ENCODE results near the gene MTMR1. TPM values are rescaled to one million over a fixed set of nuclear protein-coding genes. Genes with fewer than 3 reads are reported as not detected.

MTMR1 gene
- total RNA-seq = 10 to 100 TPM; 27.9 to 40.1 (median 32.0) TPM

DNA sequence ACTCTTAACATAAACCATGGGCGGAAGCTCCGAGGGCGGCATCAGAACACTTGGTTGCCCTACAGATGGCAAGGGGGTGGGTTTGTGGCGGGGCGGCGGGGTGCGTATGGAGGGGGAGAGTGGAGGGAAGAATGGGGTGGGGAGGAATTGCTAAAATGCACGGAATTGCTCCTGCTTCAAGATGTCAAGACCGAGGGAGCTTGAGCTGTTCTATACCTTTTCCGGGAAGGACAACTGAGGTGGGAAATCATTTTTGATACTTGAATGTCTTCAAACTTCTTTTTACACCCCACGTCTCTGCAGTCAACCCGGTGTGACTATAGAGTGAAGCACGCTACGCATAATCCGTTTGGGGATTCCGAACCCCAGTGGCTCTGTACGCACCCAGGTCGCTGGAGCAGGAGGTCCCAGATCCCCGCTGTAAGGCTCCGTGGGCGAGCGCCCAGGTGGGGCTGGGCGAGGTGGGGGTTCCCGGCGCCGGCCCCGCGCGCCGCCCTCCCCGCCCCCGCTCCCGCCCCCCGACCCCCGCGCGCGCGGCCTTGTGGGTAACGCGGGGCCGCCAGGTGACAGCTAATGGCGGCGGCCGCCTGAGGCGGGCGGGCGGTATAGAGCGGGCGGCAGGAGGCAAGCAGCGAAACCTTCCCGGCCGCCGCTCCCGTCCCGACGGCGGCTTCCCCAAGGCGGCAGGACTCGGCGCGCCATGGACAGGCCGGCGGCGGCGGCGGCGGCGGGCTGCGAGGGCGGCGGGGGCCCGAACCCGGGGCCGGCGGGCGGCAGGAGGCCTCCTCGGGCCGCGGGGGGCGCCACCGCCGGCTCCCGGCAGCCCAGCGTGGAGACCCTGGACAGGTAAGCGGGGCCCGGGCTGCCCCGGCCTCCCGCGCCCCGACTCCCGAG, at the start of gene MTMR1:
Gene MTMR1 (plus strand): TSS at position 566 of the 894 bp plus-strand sequence. CDS start 135 bp downstream, at position 701.
- Histone ChIP-seq H3K27ac (peak within 1 kb of the TSS; percentile 91 to 99 (median 94)), H3K9me3 (peaks cover 0 to 8% (median 6%) of the 10 kb centered on the region in 3 donors), H3K4me3 (peak within 1 kb of the TSS; percentile 44 to 74 (median 60)), H3K4me1 (peaks cover 0 to 46% (median 3%) of the 10 kb centered on the region in 3 donors), H3K36me3 (no peaks in the 10 kb centered on the region), H3K27me3 (no peaks in the 10 kb centered on the region)
- no peak for DNase-seq
- WGBS, 2 donors = 0 to 49% methylated on average over 4 to 17 of the region's 92 CpGs
- TF ChIP-seq, protein P1, sequence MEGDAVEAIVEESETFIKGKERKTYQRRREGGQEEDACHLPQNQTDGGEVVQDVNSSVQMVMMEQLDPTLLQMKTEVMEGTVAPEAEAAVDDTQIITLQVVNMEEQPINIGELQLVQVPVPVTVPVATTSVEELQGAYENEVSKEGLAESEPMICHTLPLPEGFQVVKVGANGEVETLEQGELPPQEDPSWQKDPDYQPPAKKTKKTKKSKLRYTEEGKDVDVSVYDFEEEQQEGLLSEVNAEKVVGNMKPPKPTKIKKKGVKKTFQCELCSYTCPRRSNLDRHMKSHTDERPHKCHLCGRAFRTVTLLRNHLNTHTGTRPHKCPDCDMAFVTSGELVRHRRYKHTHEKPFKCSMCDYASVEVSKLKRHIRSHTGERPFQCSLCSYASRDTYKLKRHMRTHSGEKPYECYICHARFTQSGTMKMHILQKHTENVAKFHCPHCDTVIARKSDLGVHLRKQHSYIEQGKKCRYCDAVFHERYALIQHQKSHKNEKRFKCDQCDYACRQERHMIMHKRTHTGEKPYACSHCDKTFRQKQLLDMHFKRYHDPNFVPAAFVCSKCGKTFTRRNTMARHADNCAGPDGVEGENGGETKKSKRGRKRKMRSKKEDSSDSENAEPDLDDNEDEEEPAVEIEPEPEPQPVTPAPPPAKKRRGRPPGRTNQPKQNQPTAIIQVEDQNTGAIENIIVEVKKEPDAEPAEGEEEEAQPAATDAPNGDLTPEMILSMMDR (IDR thresholded peaks at IDR 0.05) = no peak
- TF ChIP-seq POLR2A (IDR thresholded peaks at IDR 0.05) = no peak
- intact Hi-C loops (cut with DNase I) = no loop called here

DNA sequence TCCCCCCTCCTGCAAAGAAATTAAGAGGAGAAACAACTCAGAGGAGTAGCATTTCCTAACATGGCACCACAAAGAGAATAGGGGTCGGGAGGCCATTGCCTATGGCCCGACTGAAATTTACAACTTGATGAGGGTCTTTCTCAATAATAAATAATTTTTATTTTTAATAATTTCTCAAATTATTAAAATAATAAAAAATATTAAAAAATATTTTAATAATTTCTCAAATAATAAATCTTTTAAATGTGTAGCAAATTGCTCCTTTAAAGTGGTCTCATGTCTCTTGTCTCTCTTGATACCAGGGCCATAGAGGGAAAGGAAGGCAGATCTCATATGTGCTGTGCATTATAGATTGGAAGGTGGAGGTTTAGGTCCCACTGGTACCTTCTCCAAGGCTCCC, 49.2 kb upstream of the MTMR1 start:
- Histone ChIP-seq H3K4me3 (no peak overlapping the region), H3K4me1 (peaks cover 0 to 9% (median 0%) of the 10 kb centered on the region in 3 donors), H3K9me3 (no peaks in the 10 kb centered on the region), H3K27ac (no peak overlapping the region), H3K36me3 (peaks cover 0 to 68% (median 4%) of the 10 kb centered on the region in 3 donors), H3K27me3 (no peaks in the 10 kb centered on the region)
- DNase-seq = no peak
- intact Hi-C loops (cut with DNase I) = no loop called here
- TF ChIP-seq, protein P1 (IDR thresholded peaks at IDR 0.05) = no peak
- TF ChIP-seq POLR2A (IDR thresholded peaks at IDR 0.05) = no peak
- 81 to 87% methylated on average over 2 of the region's 2 CpGs for WGBS, 2 donors

DNA sequence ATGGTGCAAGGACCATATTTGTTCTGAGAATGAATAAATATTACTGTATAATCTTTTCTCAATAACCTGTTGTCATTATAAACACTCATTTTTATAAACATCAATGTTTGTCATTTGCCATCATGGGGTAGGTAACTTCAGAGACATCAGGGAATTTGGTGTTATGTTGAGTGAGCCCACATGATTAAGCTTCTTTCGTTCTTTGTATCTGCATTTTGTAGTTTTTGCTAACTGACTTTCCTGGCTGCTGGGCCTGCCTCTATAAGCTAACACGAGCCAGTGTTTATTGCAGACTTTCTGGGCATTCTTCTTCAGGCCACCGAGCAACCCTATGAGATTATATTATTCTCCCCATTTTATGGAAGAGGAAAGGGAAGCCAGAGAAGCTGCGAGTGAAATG, 48.8 kb upstream of the MTMR1 start:
- TF ChIP-seq POLR2A (IDR thresholded peaks at IDR 0.05) = no peak
- TF ChIP-seq, protein P1 (IDR thresholded peaks at IDR 0.05) = no peak
- H3K27ac ChIP-seq = no peak overlapping the region
- no peak overlapping the region for H3K4me3 ChIP-seq
- H3K36me3 ChIP-seq = peaks cover 0 to 63% (median 4%) of the 10 kb centered on the region in 3 donors
- peaks cover 0 to 13% (median 0%) of the 10 kb centered on the region in 3 donors for H3K4me1 ChIP-seq
- WGBS, 2 donors = 59 to 95% methylated on average over 2 to 4 of the region's 4 CpGs
- no peaks in the 10 kb centered on the region for H3K27me3 ChIP-seq
- DNase-seq = no peak
- no peaks in the 10 kb centered on the region for H3K9me3 ChIP-seq
- intact Hi-C loops (cut with DNase I) = no loop called here

DNA sequence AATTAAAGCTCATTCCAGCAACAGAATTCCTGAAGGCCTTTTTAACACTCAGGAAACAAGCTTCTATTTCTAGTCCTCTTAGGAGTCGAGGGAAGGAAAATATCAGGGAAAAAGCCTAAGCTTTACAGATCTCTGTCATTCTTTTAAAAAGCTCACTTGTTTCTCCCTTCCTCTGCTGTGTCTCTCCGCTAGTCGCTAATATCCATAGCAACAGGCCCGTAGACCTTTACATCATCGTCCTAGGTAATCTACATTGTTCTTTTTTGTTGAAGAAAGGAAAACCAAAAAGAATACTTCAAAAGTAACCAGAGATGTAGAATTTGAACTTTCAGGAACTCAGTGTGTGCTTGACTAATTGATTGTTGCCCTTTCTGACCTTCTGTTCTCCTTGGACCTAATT, 45.9 kb upstream of the MTMR1 start:
- no peak overlapping the region for H3K4me3 ChIP-seq
- no peaks in the 10 kb centered on the region for H3K27me3 ChIP-seq
- 87 to 90% methylated on average over 5 of the region's 5 CpGs for WGBS, 2 donors
- DNase-seq = no peak
- no peak overlapping the region for H3K27ac ChIP-seq
- peaks cover 0 to 54% (median 0%) of the 10 kb centered on the region in 3 donors for H3K36me3 ChIP-seq
- no peaks in the 10 kb centered on the region for H3K9me3 ChIP-seq
- peaks cover 0 to 15% (median 0%) of the 10 kb centered on the region in 3 donors for H3K4me1 ChIP-seq
- intact Hi-C loops (cut with DNase I) = no loop called here
- TF ChIP-seq, protein P1 (IDR thresholded peaks at IDR 0.05) = no peak
- no peak for TF ChIP-seq POLR2A (IDR thresholded peaks at IDR 0.05)

DNA sequence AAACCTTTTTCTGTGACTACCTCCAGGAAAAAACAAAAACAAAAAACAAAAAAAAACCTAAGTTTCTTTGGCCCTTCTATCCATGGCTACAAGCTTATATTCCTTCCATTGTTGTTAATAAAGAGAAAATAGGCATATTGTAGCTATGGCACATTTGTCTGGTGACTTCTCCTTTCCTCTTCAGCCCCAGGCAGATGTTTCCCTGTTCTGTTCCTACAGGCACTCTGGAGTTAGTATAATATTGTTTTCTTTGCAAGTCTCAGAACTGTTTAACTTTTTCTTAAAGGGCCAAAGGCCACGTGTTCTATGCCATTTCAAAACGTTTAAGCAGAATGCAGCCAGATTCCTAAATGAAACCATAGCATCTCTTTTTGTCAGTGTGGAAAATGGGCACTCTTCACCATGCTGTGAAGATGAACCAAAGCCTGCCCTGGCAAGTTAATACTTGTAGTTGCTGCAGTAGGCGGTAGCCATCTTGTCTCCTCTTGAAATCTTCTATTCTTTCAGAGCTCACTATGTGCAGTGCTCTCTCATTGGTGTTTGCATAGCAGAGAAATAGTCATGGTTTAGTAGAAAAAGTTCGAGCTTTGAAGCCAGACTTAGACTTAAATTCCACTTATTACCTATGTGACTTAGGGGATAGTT, 44.8 kb upstream of the MTMR1 start:
- intact Hi-C loops (cut with DNase I) = no loop called here
- H3K36me3 ChIP-seq = peaks cover 0 to 47% (median 0%) of the 10 kb centered on the region in 3 donors
- H3K9me3 ChIP-seq = no peaks in the 10 kb centered on the region
- DNase-seq = no peak
- TF ChIP-seq, protein P1 (IDR thresholded peaks at IDR 0.05) = no peak
- no peak for TF ChIP-seq POLR2A (IDR thresholded peaks at IDR 0.05)
- no peaks in the 10 kb centered on the region for H3K27me3 ChIP-seq
- peak overlapping the region in 1 of 4 donors; percentile 25 for H3K27ac ChIP-seq
- WGBS, 2 donors = 40 to 56% methylated on average over 1 to 4 of the region's 4 CpGs
- peaks cover 0 to 15% (median 0%) of the 10 kb centered on the region in 3 donors for H3K4me1 ChIP-seq
- no peak overlapping the region for H3K4me3 ChIP-seq
